HFF-Myc (cell line): ENCODE results near the gene MAP2K7.
A peak's percentile ranks its signal among the peaks of the same experiment; 100 is the strongest.
"Not testable (repeated sequence)": the region's sequence is repeated elsewhere in the genome, so short reads cannot be mapped to it uniquely, and the experiment has no call there.

ENCODE experiments used
- DNase-seq: peaks from one replicate; pipeline ENCODE4 v3.0.0-alpha.2; 2011; ENCODE audit warnings: low read depth; ENCODE audit errors: extremely low read depth
- H3K4me3 ChIP-seq: replicated peaks from 2 replicates; pipeline ENCODE4 v1.5.1; 2011; ENCODE audit warnings: low read depth, mild to moderate bottlenecking, control low read depth, low read length
- CTCF ChIP-seq: IDR thresholded peaks from 2 replicates; pipeline ENCODE4 v1.5.1; 2012; ENCODE audit warnings: mild to moderate bottlenecking, low read depth, low read length, control low read depth; ENCODE audit errors: missing control alignments

MAP2K7 gene

DNA sequence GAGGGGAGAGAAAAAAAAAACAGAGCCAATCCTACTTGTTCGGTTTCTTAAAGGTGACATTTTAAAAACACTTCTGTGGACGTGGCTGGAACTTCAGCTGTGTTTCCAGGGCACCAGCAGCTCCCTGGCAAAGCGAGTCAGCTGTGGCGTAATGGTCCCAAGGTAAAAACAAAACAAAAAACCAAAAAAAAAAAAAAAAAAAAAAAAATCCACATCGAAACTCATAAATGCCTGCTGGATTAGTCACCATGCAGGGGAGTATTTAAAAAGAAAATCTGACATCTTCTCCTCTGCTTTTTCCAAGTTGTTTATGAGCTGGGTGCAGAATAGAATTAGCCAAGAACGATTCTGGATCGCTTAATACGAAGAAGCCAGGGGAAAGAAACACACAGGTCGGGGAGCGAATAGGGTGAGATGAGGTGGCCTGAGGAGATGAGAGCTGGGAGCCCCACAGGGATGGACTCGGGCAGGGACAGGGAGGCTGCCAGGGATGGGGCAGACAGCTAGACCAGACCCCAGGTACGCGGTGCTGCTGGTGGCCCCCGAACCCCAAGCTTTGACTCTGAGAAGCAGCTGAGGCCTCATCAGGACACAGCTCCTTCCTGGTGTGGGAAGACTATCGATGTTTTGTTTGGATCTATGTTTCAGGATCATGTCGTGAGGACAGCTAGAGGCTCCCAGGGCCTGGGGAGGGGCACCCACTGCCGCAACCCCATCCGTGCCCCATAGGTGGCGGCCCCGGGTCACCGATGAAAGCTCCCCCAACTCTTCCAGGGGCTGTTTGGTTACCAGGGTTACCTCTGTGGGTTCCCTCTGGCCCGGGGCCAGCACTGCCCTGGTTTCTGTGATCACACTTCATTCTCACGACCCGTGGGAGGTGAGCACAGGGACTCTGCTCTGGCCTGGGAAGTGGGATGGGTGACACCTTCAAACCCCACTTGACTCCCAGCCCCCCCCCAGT lies 25.3 kb downstream of the MAP2K7 start:
- no peak overlapping the region for H3K4me3 ChIP-seq
- peak; percentile 58 for TF ChIP-seq CTCF
- peak; percentile 63 for DNase-seq

DNA sequence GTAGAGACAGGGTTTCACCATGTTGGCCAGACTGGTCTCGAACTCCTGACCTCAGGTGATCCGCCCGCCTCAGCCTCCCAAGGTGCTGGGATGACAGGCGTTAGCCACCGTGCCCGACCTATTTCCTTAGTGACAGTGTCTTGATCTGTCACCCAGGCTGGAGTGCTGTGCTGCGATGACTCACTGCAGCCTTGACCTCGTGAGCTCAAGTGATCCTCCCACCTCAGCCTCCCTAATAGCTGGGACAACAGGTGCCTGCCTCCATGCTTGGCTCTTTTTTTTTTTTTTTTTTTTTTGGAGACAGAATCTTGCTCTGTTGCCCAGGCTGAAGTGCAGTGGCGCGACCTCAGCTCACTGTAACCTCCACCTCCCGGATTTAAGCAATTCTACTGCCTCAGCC lies 26.4 kb downstream of the MAP2K7 start:
- H3K4me3 ChIP-seq, DNase-seq: not testable (repeated sequence)

GRCh38 chr19:7930765-7931164 lies 27.1 kb downstream of the MAP2K7 start:
- no peak for TF ChIP-seq CTCF
- H3K4me3 ChIP-seq = no peak overlapping the region
- no peak for DNase-seq

DNA sequence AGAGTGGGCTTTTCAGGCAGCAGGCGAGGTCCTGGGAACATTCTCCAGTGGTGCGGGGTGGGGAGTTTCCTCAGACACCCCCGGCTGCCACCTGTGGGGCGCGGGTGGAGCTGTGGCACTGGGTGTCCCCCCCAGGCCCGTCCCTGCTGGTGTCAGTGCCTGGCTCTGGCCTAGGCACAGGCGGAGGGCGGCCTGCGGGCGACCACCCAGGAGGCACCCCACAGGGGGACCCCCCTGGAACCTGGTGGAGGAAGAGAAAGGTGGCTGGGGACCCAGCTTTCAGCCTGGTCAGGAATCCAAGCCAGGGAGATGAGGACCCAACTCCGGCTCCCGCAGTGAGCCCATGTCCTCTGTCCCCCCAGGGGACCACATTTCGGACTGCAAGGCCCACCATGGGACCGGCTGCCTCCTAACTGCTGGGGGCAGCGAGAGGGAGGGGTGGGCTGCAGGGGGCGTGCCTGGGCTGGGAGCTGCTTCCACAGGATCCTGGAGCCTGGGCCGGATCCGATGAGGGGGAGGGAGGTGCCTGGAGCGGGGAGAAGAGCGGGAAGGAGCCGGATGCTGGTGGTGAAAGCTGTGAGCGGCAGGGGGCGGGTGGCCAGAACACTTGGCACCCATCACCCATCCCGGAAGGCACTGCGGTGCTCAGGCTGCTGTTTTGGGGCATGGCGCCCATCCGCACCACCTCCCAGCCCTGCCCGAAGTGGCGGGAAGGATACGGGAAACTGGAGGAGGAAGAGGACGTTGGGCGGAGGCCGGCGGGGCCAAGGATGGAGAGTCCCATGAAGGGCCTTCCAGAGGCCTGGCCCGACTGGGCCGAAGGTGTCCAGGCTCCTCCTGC lies 27.8 kb downstream of the MAP2K7 start:
- TF ChIP-seq CTCF = no peak
- H3K4me3 ChIP-seq = no peak overlapping the region

GRCh38 chr19:7932276-7932929 lies 28.7 kb downstream of the MAP2K7 start:
- no peak for DNase-seq
- no peak for TF ChIP-seq CTCF
- no peak overlapping the region for H3K4me3 ChIP-seq

More for the DNA sequence above, 27.8 kb downstream of the MAP2K7 start:
- no peak for DNase-seq

DNA sequence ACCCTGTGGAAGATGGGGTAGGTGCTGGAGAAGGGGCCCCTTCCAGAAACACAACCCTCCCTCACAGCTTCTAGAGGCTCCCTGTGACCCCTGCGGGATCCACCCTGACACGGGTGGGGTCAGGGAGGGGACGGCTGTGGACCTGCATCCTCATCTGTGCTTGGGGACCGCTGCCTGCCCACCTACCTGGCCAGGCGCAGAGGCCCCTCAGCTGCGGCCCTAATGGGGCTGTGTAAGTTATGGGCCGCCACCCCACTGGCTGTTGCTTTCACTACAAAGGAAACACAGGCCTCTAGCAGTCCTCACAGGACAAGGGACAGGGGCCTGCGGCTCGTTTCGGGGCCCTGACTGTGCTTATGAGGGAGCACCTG lies 29.2 kb downstream of the MAP2K7 start:
- no peak for DNase-seq
- TF ChIP-seq CTCF = no peak
- no peak overlapping the region for H3K4me3 ChIP-seq
